ENCODE data around the gene SLC25A29. TPM values are rescaled to one million over a fixed set of nuclear protein-coding genes. Genes with fewer than 3 reads are reported as not detected.

Gene SLC25A29
- total RNA-seq, 2 experiments from 2014 or later: 29.7 to 29.9 TPM

DNA sequence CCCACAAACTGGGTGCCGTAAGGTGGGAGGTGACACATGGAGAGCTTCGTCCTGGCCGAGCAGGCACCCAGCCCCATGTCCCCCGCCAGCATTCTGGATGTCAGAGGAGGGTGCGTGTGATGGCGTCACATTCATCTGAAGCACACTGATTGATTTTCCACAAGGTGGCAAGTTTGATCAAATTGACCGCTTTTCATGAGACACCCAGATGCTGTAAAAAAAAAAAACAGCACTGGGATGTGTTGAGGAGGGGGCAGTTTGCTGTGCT is 24.2 kb downstream of the SLC25A29 start:
- ChIA-PET CTCF (interaction anchor here (0.8 to 1.6 kb wide), 3 partner anchors 9 to 89 kb away, joined by 3 to 5 read pairs (median 4); no protein-coding TSS in a partner anchor), POLR2A (no interaction called here)
- H3K27ac Mint-ChIP-seq: no peak overlapping the region
- ATAC-seq: no peak
- H3K27me3 Mint-ChIP-seq (ENCODE audit: low read depth): no peaks in the 10 kb centered on the region
- H3K36me3 Mint-ChIP-seq (ENCODE audit: low read depth): peaks cover 17% of the 10 kb centered on the region
- no peak overlapping the region for H3K4me3 Mint-ChIP-seq
- peaks cover 45% of the 10 kb centered on the region for H3K4me1 Mint-ChIP-seq (ENCODE audit: low read depth)
- H3K9me3 Mint-ChIP-seq (ENCODE audit: insufficient read depth): no peaks in the 10 kb centered on the region
- no peak for DNase-seq

- no peak for ATAC-seq
- H3K27me3 Mint-ChIP-seq (ENCODE audit: low read depth): no peaks in the 10 kb centered on the region
- no peaks in the 10 kb centered on the region for H3K9me3 Mint-ChIP-seq (ENCODE audit: insufficient read depth)
- ChIA-PET CTCF (interaction anchor here (1.3 kb wide), 1 partner anchor 9 kb away, joined by 3 read pairs; no protein-coding TSS in a partner anchor), POLR2A (no interaction called here)
- H3K27ac Mint-ChIP-seq: peak overlapping the region; percentile 16
- no peak for DNase-seq
- peaks cover 45% of the 10 kb centered on the region for H3K4me1 Mint-ChIP-seq (ENCODE audit: low read depth)
- H3K36me3 Mint-ChIP-seq (ENCODE audit: low read depth): peaks cover 17% of the 10 kb centered on the region
- no peak overlapping the region for H3K4me3 Mint-ChIP-seq
Measured at GRCh38 chr14:100281286-100282082, 24.8 kb downstream of the SLC25A29 start.

GRCh38 chr14:100279563-100279962 is 26.7 kb downstream of the SLC25A29 start:
- Mint-ChIP-seq H3K36me3 (ENCODE audit: low read depth) (peaks cover 24% of the 10 kb centered on the region), H3K4me1 (ENCODE audit: low read depth) (peaks cover 45% of the 10 kb centered on the region), H3K27me3 (ENCODE audit: low read depth) (no peaks in the 10 kb centered on the region), H3K9me3 (ENCODE audit: insufficient read depth) (no peaks in the 10 kb centered on the region), H3K4me3 (no peak overlapping the region), H3K27ac (peak overlapping the region; percentile 58)
- ATAC-seq (no peak), DNase-seq (no peak)
- CTCF ChIA-PET: interaction anchor here (1.1 to 1.7 kb wide), 3 partner anchors 9 to 18 kb away, joined by 3 to 5 read pairs (median 4); no protein-coding TSS in a partner anchor
- POLR2A ChIA-PET: no interaction called here

DNA sequence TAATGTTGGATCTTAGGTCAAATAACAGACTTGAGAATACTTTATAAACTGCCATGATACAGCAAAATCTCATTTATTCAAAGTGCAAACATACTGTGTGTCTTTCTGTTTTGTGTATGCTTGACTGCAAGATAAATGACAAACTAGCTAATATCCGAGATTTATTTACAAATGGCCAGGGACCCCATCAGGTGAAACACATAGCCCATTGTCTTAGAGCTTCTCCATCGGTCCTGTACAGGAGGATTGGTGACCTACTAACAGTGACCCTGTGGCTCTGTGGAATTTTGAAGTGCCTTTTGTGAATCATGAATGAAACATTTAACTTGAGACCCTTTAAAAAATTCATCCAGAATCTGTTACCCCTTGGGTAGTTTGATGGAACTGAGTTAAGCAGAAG is 27.1 kb downstream of the SLC25A29 start:
- ATAC-seq (no peak), DNase-seq (no peak)
- ChIA-PET CTCF (interaction anchor here (0.6 to 2.1 kb wide), 9 partner anchors 9 to 366 kb away, joined by 3 to 9 read pairs (median 4); no protein-coding TSS in a partner anchor), POLR2A (interaction anchor here (1.0 kb wide), 1 partner anchor 27 kb away, joined by 3 read pairs; no protein-coding TSS in a partner anchor)
- Mint-ChIP-seq H3K27me3 (ENCODE audit: low read depth) (no peaks in the 10 kb centered on the region), H3K4me3 (no peak overlapping the region), H3K9me3 (ENCODE audit: insufficient read depth) (no peaks in the 10 kb centered on the region), H3K27ac (peak overlapping the region; percentile 71), H3K4me1 (ENCODE audit: low read depth) (peaks cover 45% of the 10 kb centered on the region), H3K36me3 (ENCODE audit: low read depth) (peaks cover 29% of the 10 kb centered on the region)

DNA sequence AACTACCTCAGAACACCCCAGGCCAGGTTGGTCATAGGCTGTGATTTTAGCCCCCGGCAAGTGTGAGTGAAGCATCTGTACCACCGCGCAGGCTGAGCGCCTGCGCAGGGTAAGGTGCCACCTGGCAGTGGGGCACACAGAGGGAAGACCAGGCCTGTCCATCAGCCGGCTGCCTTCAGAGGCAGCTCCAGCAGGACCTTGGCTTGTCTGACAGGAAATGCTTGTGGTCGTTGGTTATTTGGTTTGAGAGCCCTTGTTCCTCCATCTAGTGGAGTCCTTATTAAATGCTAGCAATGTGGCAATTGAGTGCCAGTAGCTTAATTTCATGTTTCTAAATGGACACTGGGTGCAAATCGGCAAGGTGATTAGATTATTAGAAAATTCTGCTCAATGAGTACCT is 27.5 kb downstream of the SLC25A29 start:
- DNase-seq (no peak), ATAC-seq (peak; percentile 42)
- Mint-ChIP-seq H3K27me3 (ENCODE audit: low read depth) (no peaks in the 10 kb centered on the region), H3K4me3 (no peak overlapping the region), H3K4me1 (ENCODE audit: low read depth) (peaks cover 46% of the 10 kb centered on the region), H3K9me3 (ENCODE audit: insufficient read depth) (no peaks in the 10 kb centered on the region), H3K36me3 (ENCODE audit: low read depth) (peaks cover 29% of the 10 kb centered on the region), H3K27ac (peak overlapping the region; percentile 71)
- CTCF ChIA-PET: interaction anchor here (0.6 to 2.1 kb wide), 10 partner anchors 8 to 367 kb away, joined by 3 to 9 read pairs (median 4); no protein-coding TSS in a partner anchor
- POLR2A ChIA-PET: interaction anchor here (1.0 kb wide), 1 partner anchor 27 kb away, joined by 3 read pairs; no protein-coding TSS in a partner anchor

GRCh38 chr14:100275214-100275613 is 31.0 kb downstream of the SLC25A29 start:
- no peak overlapping the region for H3K27ac Mint-ChIP-seq
- peaks cover 39% of the 10 kb centered on the region for H3K4me1 Mint-ChIP-seq (ENCODE audit: low read depth)
- H3K4me3 Mint-ChIP-seq: no peak overlapping the region
- ATAC-seq: no peak
- H3K36me3 Mint-ChIP-seq (ENCODE audit: low read depth): peaks cover 25% of the 10 kb centered on the region
- CTCF ChIA-PET: interaction anchor here (2.4 to 5.7 kb wide), 2 partner anchors 10 to 34 kb away, joined by 9 to 31 read pairs; no protein-coding TSS in a partner anchor
- H3K27me3 Mint-ChIP-seq (ENCODE audit: low read depth): no peaks in the 10 kb centered on the region
- DNase-seq: no peak
- POLR2A ChIA-PET: no interaction called here
- no peaks in the 10 kb centered on the region for H3K9me3 Mint-ChIP-seq (ENCODE audit: insufficient read depth)

DNA sequence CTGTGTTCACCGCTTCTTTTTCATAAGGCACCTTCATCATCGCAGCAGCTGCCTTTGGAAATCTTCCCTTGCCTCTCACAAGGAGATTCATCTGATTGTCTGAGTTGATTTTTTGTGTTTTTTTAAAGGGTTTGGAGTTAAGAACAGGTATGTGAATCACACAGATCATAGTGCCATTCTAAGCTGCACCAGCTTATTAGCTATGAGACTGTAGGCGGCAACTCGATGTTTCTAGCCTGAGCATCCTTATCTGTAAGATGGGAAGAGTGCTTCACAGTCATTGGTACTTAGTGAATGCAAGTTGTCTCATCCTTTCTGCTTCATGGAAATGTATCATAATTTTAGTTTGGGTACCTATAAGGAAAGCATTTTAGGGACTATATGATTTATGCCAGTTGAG is 32.0 kb downstream of the SLC25A29 start:
- peaks cover 30% of the 10 kb centered on the region for H3K4me1 Mint-ChIP-seq (ENCODE audit: low read depth)
- DNase-seq: no peak
- no peaks in the 10 kb centered on the region for H3K9me3 Mint-ChIP-seq (ENCODE audit: insufficient read depth)
- H3K36me3 Mint-ChIP-seq (ENCODE audit: low read depth): peaks cover 21% of the 10 kb centered on the region
- ChIA-PET POLR2A (no interaction called here), CTCF (interaction anchor here (1.8 to 5.7 kb wide), 2 partner anchors 11 to 103 kb away, joined by 4 to 31 read pairs; no protein-coding TSS in a partner anchor)
- peak overlapping the region; percentile 22 for H3K27ac Mint-ChIP-seq
- no peak overlapping the region for H3K4me3 Mint-ChIP-seq
- H3K27me3 Mint-ChIP-seq (ENCODE audit: low read depth): no peaks in the 10 kb centered on the region
- no peak for ATAC-seq

DNA sequence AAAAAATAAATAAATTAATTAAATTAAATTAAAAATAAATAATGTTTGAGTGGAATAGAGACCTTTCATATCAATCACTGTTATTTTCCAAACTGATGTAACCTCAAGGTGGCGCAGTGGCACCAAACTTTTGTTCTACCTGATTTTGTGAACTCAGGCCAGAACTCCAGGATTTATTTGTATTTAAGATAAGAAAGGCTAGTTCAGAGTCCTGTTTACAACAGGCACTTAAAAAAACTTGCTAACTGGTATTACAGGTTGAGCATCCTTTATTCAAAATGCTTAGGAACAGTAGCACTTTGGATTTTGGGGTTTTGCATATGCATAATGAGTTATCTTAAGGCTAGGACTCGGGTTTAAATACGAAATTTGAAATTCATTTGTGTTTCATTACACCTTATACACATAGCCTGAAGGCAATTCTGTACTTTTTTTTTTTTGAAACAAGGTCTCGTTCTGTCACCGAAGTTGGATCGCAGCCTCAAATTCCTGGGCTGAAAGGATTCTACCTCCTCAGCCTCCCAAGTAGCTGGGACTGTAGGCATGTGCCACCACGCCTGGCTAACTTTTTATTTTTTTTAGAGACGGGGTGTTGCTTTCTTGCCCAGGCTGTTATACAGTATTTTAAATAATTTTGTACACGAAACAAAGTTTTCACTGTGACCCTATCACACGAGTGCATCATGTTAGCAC is 34.9 kb downstream of the SLC25A29 start:
- Mint-ChIP-seq H3K27ac (no peak overlapping the region), H3K4me1 (ENCODE audit: low read depth) (peaks cover 21% of the 10 kb centered on the region), H3K9me3 (ENCODE audit: insufficient read depth) (no peaks in the 10 kb centered on the region), H3K27me3 (ENCODE audit: low read depth) (no peaks in the 10 kb centered on the region), H3K36me3 (ENCODE audit: low read depth) (peaks cover 21% of the 10 kb centered on the region), H3K4me3 (no peak overlapping the region)
- POLR2A ChIA-PET: interaction anchor here (0.6 kb wide), 1 partner anchor 13 kb away, joined by 3 read pairs; no protein-coding TSS in a partner anchor
- ATAC-seq (no peak), DNase-seq (no peak)
- CTCF ChIA-PET: interaction anchor here (1.0 to 5.7 kb wide), 2 partner anchors 7 to 14 kb away, joined by 3 to 31 read pairs; no protein-coding TSS in a partner anchor

DNA sequence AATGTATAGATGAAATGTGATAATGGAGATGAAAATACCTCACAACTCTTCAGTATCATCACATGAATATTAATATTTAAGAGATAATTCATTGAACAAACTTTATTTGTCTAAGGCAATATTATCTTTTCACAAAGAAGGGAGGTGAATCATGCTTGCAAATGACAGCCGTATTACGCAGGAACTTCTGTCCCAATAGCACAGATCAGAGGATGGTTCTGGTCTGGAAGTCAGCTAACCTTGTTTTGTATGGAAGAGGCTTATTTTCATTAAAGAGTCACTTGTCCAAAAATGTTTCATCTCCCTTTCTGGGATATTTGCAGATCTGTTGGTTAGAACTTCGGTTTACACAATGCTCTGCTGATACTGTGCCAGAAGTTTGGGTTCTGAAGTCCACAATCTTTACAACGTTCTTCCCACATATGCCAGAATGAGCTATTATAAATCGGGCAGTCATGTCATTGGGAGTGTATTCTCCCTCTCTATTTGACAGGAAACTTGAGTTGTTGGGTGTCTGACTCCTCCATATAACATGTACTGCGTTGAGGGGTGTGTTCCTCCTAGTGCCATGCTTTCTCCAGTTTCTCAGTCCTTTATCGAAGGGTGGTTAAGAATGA is 37.5 kb downstream of the SLC25A29 start:
- ChIA-PET CTCF (interaction anchor here (0.9 to 1.8 kb wide), 4 partner anchors 10 to 27 kb away, joined by 3 to 6 read pairs (median 4); no protein-coding TSS in a partner anchor), POLR2A (no interaction called here)
- no peaks in the 10 kb centered on the region for H3K9me3 Mint-ChIP-seq (ENCODE audit: insufficient read depth)
- DNase-seq (no peak), ATAC-seq (no peak)
- peaks cover 16% of the 10 kb centered on the region for H3K4me1 Mint-ChIP-seq (ENCODE audit: low read depth)
- H3K27ac Mint-ChIP-seq: no peak overlapping the region
- H3K27me3 Mint-ChIP-seq (ENCODE audit: low read depth): no peaks in the 10 kb centered on the region
- H3K4me3 Mint-ChIP-seq: no peak overlapping the region
- peaks cover 26% of the 10 kb centered on the region for H3K36me3 Mint-ChIP-seq (ENCODE audit: low read depth)

GRCh38 chr14:100267990-100268389 is 38.3 kb downstream of the SLC25A29 start:
- no peaks in the 10 kb centered on the region for H3K9me3 Mint-ChIP-seq (ENCODE audit: insufficient read depth)
- no peak overlapping the region for H3K27ac Mint-ChIP-seq
- POLR2A ChIA-PET: no interaction called here
- no peak for ATAC-seq
- no peaks in the 10 kb centered on the region for H3K27me3 Mint-ChIP-seq (ENCODE audit: low read depth)
- peaks cover 20% of the 10 kb centered on the region for H3K4me1 Mint-ChIP-seq (ENCODE audit: low read depth)
- CTCF ChIA-PET: interaction anchor here (1.0 to 1.8 kb wide), 5 partner anchors 9 to 26 kb away, joined by 3 to 6 read pairs (median 4); no protein-coding TSS in a partner anchor
- H3K36me3 Mint-ChIP-seq (ENCODE audit: low read depth): peaks cover 33% of the 10 kb centered on the region
- DNase-seq: no peak
- H3K4me3 Mint-ChIP-seq: no peak overlapping the region

DNA sequence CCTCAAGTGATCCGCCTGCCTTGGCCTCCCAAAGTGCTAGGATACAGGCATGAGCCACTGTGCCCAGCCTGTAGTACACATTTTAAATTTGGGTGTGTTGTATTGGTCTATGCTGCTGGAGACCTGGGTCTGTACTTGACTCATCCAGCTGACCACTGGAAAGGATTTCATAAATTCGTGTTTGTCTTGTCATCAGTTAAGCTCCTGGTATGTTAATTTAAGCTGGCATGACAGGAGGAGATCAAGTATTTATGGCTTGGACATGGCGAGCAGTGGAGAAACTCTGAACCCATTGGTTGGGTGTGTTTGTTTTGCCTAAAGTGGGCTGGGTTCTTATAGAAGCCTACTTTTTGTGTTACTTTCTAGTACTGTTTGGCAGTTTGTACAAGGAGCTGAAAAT is 43.1 kb downstream of the SLC25A29 start:
- POLR2A ChIA-PET: interaction anchor here (0.6 kb wide), 1 partner anchor 10 kb away, joined by 4 read pairs; no protein-coding TSS in a partner anchor
- Mint-ChIP-seq H3K4me1 (ENCODE audit: low read depth) (peaks cover 54% of the 10 kb centered on the region), H3K27ac (peak overlapping the region; percentile 20), H3K9me3 (ENCODE audit: insufficient read depth) (no peaks in the 10 kb centered on the region), H3K4me3 (no peak overlapping the region), H3K27me3 (ENCODE audit: low read depth) (no peaks in the 10 kb centered on the region), H3K36me3 (ENCODE audit: low read depth) (peaks cover 38% of the 10 kb centered on the region)
- CTCF ChIA-PET: interaction anchor here (0.9 to 2.2 kb wide), 2 partner anchors 16 to 22 kb away, joined by 3 to 5 read pairs; no protein-coding TSS in a partner anchor
- DNase-seq (no peak), ATAC-seq (no peak)
